Right renal cortex interstitium (tissue), 3 donors: ENCODE data around the gene HIRIP3. TPM values are rescaled to one million over a fixed set of nuclear protein-coding genes. Genes with fewer than 3 reads are reported as not detected.

Experiments used
- DNase-seq, 3 donors: peaks; one replicate each; pipeline ENCODE4 v3.0.0-alpha.2; 2013; ENCODE audit warnings: low read depth in 3 of 3, low spot score in 2 of 3
- polyA plus RNA-seq, 3 donors: library from polyadenylated mRNA; unstranded; fragments of 120-200 nt; gene quantifications; one replicate each; pipeline ENCODE4 v1.2.1, GENCODE V29; 2013; ENCODE audit not compliant: insufficient read length in 3 of 3

Gene HIRIP3
- polyA plus RNA-seq, 3 donors = 16.2 to 18.8 (median 18.0) TPM

- DNase-seq = no peak
Measured at GRCh38 chr16:29985271-29985811, 10.1 kb downstream of the HIRIP3 start.

GRCh38 chr16:29984764-29985147, 10.7 kb downstream of the HIRIP3 start:
- DNase-seq = no peak

GRCh38 chr16:29984137-29984763, 11.2 kb downstream of the HIRIP3 start:
- DNase-seq = no peak

DNA sequence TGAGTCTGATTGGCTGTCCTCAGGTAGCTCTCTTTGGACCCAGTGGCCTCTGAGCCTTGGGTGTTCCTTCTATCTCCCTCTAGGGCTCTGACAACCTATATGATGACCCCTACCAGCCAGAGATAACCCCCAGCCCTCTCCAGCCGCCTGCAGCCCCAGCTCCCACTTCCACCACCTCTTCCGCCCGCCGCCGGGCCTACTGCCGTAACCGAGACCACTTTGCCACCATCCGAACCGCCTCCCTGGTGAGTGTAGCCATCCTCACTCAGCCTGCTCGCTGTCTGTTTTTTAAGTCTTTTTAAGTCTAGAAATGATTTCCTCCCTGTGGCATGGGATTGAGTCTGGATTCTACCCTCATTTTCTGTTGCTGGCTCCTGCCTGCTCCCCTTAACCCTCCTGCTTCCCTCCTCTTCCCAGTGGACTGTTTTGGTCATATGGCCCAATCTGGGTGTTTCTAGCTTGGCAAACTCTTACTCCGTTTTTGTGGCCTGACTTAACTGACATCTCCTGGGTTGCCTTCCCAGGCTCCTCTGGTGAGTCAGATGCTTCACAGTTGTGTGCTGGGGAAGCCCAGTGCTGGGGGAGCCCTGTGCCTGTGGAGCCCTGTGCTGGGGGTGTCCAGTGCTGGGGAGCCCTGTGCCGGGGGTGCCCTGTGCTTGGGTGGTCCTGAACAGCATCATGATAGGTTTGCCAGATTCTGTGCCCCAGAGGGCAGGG, 11.8 kb downstream of the HIRIP3 start:
- no peak for DNase-seq

- no peak for DNase-seq
Measured at GRCh38 chr16:29982560-29983419, 12.6 kb downstream of the HIRIP3 start.

GRCh38 chr16:29978564-29979270, 16.7 kb downstream of the HIRIP3 start:
- DNase-seq = no peak

- DNase-seq = no peak
Measured at GRCh38 chr16:29978081-29978480, 17.3 kb downstream of the HIRIP3 start.

DNA sequence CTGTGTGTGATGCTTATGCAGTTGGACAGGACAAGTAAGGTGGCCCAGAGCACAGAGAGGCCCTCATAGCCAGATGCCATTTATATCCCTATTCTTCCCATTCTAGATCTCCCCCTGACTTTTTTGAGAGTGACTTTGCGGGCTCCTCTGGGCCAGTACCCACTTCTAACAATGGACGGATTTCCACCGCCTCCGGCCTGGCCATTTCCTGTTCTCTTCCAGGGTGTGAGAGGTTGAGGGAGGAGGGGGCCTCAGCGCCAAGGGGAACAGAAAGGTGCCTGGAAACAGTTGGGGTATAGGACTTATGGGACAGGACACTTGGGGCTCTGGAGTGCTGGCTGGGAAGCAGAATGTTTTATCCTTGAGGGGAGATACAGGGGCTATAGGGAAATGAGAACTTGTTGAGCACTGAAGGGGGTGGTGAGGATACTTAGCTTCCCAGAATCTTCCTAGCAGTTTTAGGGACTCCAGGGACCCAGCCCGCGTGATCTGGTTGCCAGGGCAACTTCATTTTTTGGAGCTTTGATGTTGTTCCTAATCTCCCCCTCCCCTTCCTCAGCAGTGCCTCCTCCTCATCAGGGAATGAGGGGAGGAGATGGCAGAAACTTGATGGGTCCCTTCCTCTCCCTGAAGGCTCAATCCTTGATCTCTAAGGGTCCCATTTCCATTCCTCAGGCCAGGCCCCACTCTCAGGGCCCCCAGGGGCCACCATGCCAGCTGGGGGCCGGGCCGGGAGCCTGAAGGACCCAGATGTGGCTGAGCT, 18.2 kb downstream of the HIRIP3 start:
- DNase-seq = no peak

DNA sequence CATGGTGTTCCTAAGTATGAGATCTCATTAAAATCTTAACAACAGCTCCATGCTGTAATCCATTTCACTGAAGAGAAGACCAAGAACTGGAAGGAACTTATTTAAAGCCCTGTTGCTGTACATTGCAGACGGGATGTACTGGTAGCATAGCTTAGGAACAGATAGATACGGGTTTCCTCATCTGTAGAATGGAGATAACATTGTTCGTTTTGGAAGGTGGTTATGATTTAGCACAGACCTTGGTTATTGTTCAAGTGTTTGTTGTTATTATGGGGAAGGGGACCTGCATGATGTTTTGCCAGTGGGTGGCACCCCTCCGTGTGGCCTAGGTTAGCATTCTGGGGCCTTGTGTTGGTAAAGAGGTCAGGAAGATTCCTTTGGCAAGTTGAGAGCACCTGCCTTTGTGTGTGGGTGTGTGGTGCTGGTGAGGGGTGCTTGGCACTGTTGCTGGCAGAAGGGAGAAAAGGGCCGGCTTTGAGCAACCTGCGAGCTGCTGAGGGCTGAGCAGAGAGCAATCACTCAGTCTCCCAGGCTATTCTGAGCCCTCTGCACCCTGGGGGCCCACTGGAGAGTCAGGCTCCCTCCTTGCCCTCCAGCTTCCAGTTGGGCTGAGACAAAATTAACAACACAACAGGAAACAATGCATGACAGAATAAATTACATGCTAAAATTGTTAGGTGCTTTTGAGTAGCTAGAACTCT, 19.5 kb downstream of the HIRIP3 start:
- DNase-seq = no peak

- no peak for DNase-seq
Measured at GRCh38 chr16:29975134-29975538, 20.3 kb downstream of the HIRIP3 start.

DNA sequence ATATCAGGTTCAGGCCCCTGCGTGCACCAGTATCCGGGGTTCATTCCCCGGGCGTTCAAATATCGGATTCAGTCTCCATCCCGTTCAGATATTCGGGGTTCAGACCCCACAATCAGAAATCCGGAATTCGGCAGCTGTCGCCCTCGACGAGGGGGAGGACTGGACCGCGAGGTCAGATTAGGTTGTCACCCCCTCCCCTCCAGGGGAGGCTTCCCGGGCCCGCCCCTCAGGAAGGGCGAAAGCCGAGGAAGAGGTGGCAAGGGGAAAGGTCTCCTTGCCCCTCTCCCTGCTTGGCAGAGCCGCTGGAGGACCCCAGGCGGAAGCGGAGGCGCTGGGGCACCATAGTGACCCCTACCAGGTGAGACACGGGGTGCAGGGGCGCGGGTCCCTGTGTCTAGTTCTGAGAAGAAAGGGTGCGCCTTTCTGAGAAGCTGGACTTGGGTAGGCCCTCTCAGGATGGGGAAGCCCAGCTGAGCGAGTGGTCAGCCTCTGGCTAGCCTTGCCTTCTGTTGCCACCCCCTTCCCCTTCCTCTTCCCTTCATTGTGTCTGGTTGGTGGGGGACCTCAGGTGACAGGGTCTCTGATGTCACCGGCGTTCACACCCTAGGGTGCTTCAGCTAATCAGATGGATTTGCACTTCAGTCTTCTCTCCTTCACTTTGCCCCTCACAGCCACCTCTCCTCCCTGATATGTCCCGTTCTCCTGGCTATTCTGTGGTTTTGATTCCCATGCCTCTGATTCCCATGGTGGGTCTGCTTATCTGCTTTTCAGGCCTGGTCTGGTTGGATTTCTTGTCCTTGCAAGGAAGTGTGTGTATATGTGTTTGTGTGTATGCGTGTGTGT, 20.9 kb downstream of the HIRIP3 start:
- DNase-seq = no peak

- DNase-seq = peak; percentile 92 to 97 (median 97)
Measured at GRCh38 chr16:29973384-29974246, 21.8 kb downstream of the HIRIP3 start, which contains the start of gene TAOK2. TAOK2 (plus strand) TSS chr16:29973868; CDS start chr16:29977773, 3,905 bp downstream.

- no peak for DNase-seq
Measured at GRCh38 chr16:29972992-29973383, 22.4 kb downstream of the HIRIP3 start.

DNA sequence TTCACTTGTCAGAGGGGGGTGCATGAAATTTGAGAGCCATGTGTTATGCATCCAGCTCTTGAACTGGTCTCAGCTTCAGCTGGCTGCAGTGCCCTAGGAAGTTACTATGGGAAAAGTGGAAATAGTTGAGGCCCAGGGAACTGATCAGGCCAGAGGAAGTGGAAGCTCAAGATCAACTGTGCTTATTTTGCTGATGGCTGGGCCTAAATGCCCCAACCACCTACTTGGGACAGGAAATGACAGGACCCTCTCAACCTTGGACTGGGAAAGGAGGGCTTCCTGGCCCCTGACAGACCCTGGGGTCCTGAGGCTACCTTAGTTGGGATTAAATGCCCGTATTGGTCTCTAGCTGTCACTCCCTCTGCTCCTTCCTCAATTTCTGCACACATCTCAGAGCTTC, 22.9 kb downstream of the HIRIP3 start:
- DNase-seq = no peak

GRCh38 chr16:29971304-29971703, 24.1 kb downstream of the HIRIP3 start:
- no peak for DNase-seq

GRCh38 chr16:29968205-29968604, 27.2 kb downstream of the HIRIP3 start:
- no peak for DNase-seq

- no peak for DNase-seq
Measured at GRCh38 chr16:29963021-29963743, 32.2 kb downstream of the HIRIP3 start.
